GM12891 (cell line): Measurements from ENCODE around the gene PRKAR1B.

Experiments used
- PAX5 ChIP-seq: IDR thresholded peaks from 2 replicates; pipeline ENCODE4 v1.6.1; 2011; ENCODE audit warnings: low read length, moderate library complexity, mild to moderate bottlenecking; ENCODE audit not compliant: insufficient read depth, severe bottlenecking
- POLR2A ChIP-seq: IDR thresholded peaks from 2 replicates; pipeline ENCODE4 v1.6.1; 2011; ENCODE audit warnings: low read depth, low read length, control low read depth
- POLR2AphosphoS5 ChIP-seq: IDR thresholded peaks from 2 replicates; pipeline ENCODE4 v1.6.1; 2011; ENCODE audit warnings: low read depth, low read length, control low read depth
- POU2F2 ChIP-seq: IDR thresholded peaks from 2 replicates; pipeline ENCODE4 v1.6.1; 2011; ENCODE audit warnings: low read depth, mild to moderate bottlenecking, control low read depth, low read length, moderate library complexity
- SPI1 ChIP-seq: IDR thresholded peaks from 2 replicates; pipeline ENCODE4 v1.6.1; 2011; ENCODE audit warnings: low read depth, low read length, control low read depth
- TAF1 ChIP-seq: IDR thresholded peaks from 2 replicates; pipeline ENCODE4 v1.6.1; 2011; ENCODE audit warnings: low read depth, low read length, control low read depth

GRCh38 chr7:668139-668931 lies 58.7 kb downstream of the PRKAR1B start:
- no peak for TF ChIP-seq POLR2AphosphoS5
- TF ChIP-seq POLR2A, result no peak
- no peak for TF ChIP-seq POU2F2
- TF ChIP-seq SPI1, result no peak
- TF ChIP-seq TAF1, result no peak
- no peak for TF ChIP-seq PAX5
